ENCODE results near the gene FAM118A. TPM values are rescaled to one million over a fixed set of nuclear protein-coding genes. Genes with fewer than 3 reads are reported as not detected.

The FAM118A gene
- total RNA-seq, 2 experiments from 2014 or later, result 159 to 161 TPM

- no peak for TF ChIP-seq CTCF (IDR thresholded peaks at IDR 0.05)
- intact Hi-C loops (cut with DNase I, micrococcal nuclease), result no loop called here
- H3K4me3 ChIP-seq (ENCODE audit: low read length), result no peak overlapping the region
- Mint-ChIP-seq H3K27ac (no peak overlapping the region), H3K27me3 (peaks cover 6% of the 10 kb centered on the region), H3K9me3 (no peaks in the 10 kb centered on the region), H3K4me3 (no peak overlapping the region), H3K36me3 (ENCODE audit: low read depth) (no peaks in the 10 kb centered on the region), H3K4me1 (ENCODE audit: low read depth) (no peaks in the 10 kb centered on the region)
- DNase-seq (no peak), ATAC-seq (ENCODE audit: poor library complexity) (no peak)
- H3K27ac ChIP-seq (ENCODE audit: low read depth in 1 of 2, low read length in 2 of 2), result no peak overlapping the region
- ChIA-PET CTCF (interaction anchor here (1.1 kb wide), 1 partner anchor 55 kb away, joined by 4 read pairs; no protein-coding TSS in a partner anchor), POLR2A (no interaction called here)
- H3K4me1 ChIP-seq (ENCODE audit: insufficient read depth, low read length), result no peaks in the 10 kb centered on the region
- no peaks in the 10 kb centered on the region for H3K36me3 ChIP-seq (ENCODE audit: insufficient read depth, low read length)
- H3K9me3 ChIP-seq (ENCODE audit: control insufficient read depth in 1 of 2, insufficient read depth in 1 of 2, low read length in 2 of 2), result no peaks in the 10 kb centered on the region
- H3K27me3 ChIP-seq (ENCODE audit: control insufficient read depth in 1 of 2, insufficient read depth in 2 of 2, low read length in 2 of 2), result no peaks in the 10 kb centered on the region
Measured at GRCh38 chr22:45381348-45381747, 71.6 kb downstream of the FAM118A start.

- Mint-ChIP-seq H3K27me3 (peaks cover 4% of the 10 kb centered on the region), H3K27ac (no peak overlapping the region), H3K9me3 (no peaks in the 10 kb centered on the region), H3K36me3 (ENCODE audit: low read depth) (no peaks in the 10 kb centered on the region), H3K4me3 (no peak overlapping the region), H3K4me1 (ENCODE audit: low read depth) (no peaks in the 10 kb centered on the region)
- Histone ChIP-seq H3K4me3 (ENCODE audit: low read length) (no peak overlapping the region), H3K4me1 (ENCODE audit: insufficient read depth, low read length) (no peaks in the 10 kb centered on the region), H3K27ac (ENCODE audit: low read depth in 1 of 2, low read length in 2 of 2) (no peak overlapping the region), H3K36me3 (ENCODE audit: insufficient read depth, low read length) (no peaks in the 10 kb centered on the region), H3K9me3 (ENCODE audit: control insufficient read depth in 1 of 2, insufficient read depth in 1 of 2, low read length in 2 of 2) (no peaks in the 10 kb centered on the region), H3K27me3 (ENCODE audit: control insufficient read depth in 1 of 2, insufficient read depth in 2 of 2, low read length in 2 of 2) (no peaks in the 10 kb centered on the region)
- no peak for DNase-seq
- no peak for ATAC-seq (ENCODE audit: poor library complexity)
- intact Hi-C loops (cut with DNase I, micrococcal nuclease), result no loop called here
- no peak for TF ChIP-seq CTCF (IDR thresholded peaks at IDR 0.05)
- ChIA-PET CTCF (interaction anchor here (1.0 kb wide), 1 partner anchor 11 kb away, joined by 3 read pairs; no protein-coding TSS in a partner anchor), POLR2A (no interaction called here)
Measured at GRCh38 chr22:45389546-45389945, 79.8 kb downstream of the FAM118A start.

Other genes starting within 250 kb of the FAM118A start
- 100 to 1,000 TPM; 141 TPM for gene NUP50, start 146.0 kb upstream of the FAM118A start, total RNA-seq
- gene KIAA0930, start 69.0 kb upstream of the FAM118A start, total RNA-seq, result 1 to 10 TPM; 6.7 to 7.4 TPM
- gene UPK3A, start 25.0 kb upstream of the FAM118A start, total RNA-seq, result not detected
- not detected for gene SMC1B, start 103.7 kb downstream of the FAM118A start, total RNA-seq
- gene RIBC2, start 103.8 kb downstream of the FAM118A start, total RNA-seq, result under 1 TPM in 1 of 2 experiments, not detected in 1; 0.41 TPM
- gene FBLN1, start 192.9 kb downstream of the FAM118A start, total RNA-seq, result not detected

Data from CD4-positive, alpha-beta T cell (primary cell).